ENCODE measurements around the gene FRS3.

Gene FRS3

GRCh38 chr6:41813956-41814355 lies 34.3 kb upstream of the FRS3 start:
- no peak for TF ChIP-seq POLR2AphosphoS5 (IDR thresholded peaks at IDR 0.05; ENCODE audit: low read depth, low read length)
- no peak for TF ChIP-seq FOXP2 (optimal IDR thresholded peaks at IDR 0.05; ENCODE audit: borderline replicate concordance, extremely low read depth, extremely low read length, insufficient read depth)
- no peak for TF ChIP-seq TAF1 (IDR thresholded peaks at IDR 0.05; ENCODE audit: borderline replicate concordance, insufficient read depth, low read length)
- TF ChIP-seq REST (IDR thresholded peaks at IDR 0.05; ENCODE audit: insufficient read depth in 1 of 2, low read depth in 2 of 2, low read length in 2 of 2): no peak
- no peak for TF ChIP-seq SIN3A (IDR thresholded peaks at IDR 0.05; ENCODE audit: borderline replicate concordance, insufficient read depth, low read length)

- TF ChIP-seq FOXP2 (optimal IDR thresholded peaks at IDR 0.05; ENCODE audit: borderline replicate concordance, extremely low read depth, extremely low read length, insufficient read depth) (no peak), SIN3A (IDR thresholded peaks at IDR 0.05; ENCODE audit: borderline replicate concordance, insufficient read depth, low read length) (no peak), POLR2AphosphoS5 (IDR thresholded peaks at IDR 0.05; ENCODE audit: low read depth, low read length) (no peak), TAF1 (IDR thresholded peaks at IDR 0.05; ENCODE audit: borderline replicate concordance, insufficient read depth, low read length) (no peak), REST (IDR thresholded peaks at IDR 0.05; ENCODE audit: insufficient read depth in 1 of 2, low read depth in 2 of 2, low read length in 2 of 2) (no peak)
These were observed 33.8 kb upstream of the FRS3 start for GRCh38 chr6:41813469-41813868.

GRCh38 chr6:41811095-41811494 lies 31.4 kb upstream of the FRS3 start:
- no peak for TF ChIP-seq TAF1 (IDR thresholded peaks at IDR 0.05; ENCODE audit: borderline replicate concordance, insufficient read depth, low read length)
- no peak for TF ChIP-seq REST (IDR thresholded peaks at IDR 0.05; ENCODE audit: insufficient read depth in 1 of 2, low read depth in 2 of 2, low read length in 2 of 2)
- TF ChIP-seq FOXP2 (optimal IDR thresholded peaks at IDR 0.05; ENCODE audit: borderline replicate concordance, extremely low read depth, extremely low read length, insufficient read depth): no peak
- TF ChIP-seq SIN3A (IDR thresholded peaks at IDR 0.05; ENCODE audit: borderline replicate concordance, insufficient read depth, low read length): no peak
- no peak for TF ChIP-seq POLR2AphosphoS5 (IDR thresholded peaks at IDR 0.05; ENCODE audit: low read depth, low read length)

GRCh38 chr6:41805830-41806774 lies 26.4 kb upstream of the FRS3 start:
- TF ChIP-seq FOXP2 (optimal IDR thresholded peaks at IDR 0.05; ENCODE audit: borderline replicate concordance, extremely low read depth, extremely low read length, insufficient read depth): no peak
- TF ChIP-seq REST (IDR thresholded peaks at IDR 0.05; ENCODE audit: insufficient read depth in 1 of 2, low read depth in 2 of 2, low read length in 2 of 2): no peak
- no peak for TF ChIP-seq SIN3A (IDR thresholded peaks at IDR 0.05; ENCODE audit: borderline replicate concordance, insufficient read depth, low read length)
- TF ChIP-seq TAF1 (IDR thresholded peaks at IDR 0.05; ENCODE audit: borderline replicate concordance, insufficient read depth, low read length): no peak
- TF ChIP-seq POLR2AphosphoS5 (IDR thresholded peaks at IDR 0.05; ENCODE audit: low read depth, low read length): no peak
